GM18517 (cell line): Measurements from ENCODE around the gene INTS7.
"Not testable (repeated sequence)": the region's sequence is repeated elsewhere in the genome, so short reads cannot be mapped to it uniquely, and the experiment has no call there.

Experiments
- ATAC-seq: cut with Tn5 transposase; IDR thresholded peaks from one replicate; pipeline ENCODE4 v1.9.1; 2021; ENCODE audit warnings: mild to moderate bottlenecking, moderate library complexity; ENCODE audit not compliant: unreplicated experiment

INTS7 gene

DNA sequence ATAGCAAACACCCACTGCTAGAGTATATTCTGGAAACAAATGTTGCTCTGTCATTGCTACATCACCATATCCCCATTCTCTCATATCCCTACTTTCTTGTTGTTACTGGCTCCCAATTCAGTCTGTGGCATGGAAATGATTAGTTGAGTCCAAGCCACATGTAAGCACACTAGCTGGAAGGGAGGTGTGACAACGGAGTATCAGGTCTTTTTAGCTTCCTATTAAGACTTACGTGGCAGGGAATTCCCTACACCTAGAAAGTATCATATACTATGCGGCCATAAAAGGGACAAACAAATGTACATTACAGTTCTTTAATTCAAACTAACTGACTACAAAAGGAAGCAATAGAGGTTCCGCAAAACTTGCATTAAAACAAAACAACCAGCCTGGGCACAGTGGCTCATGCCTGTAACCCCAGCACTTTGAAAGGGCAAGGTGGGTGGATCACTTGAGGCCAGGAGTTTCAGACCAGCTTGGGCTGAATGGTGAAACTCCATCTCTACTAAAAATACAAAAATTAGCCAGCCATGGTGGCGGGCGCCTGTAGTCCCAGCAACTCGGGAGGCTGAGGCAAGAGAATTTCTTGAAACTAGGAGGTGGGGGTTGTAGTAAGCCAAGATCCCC, 48.6 kb downstream of the INTS7 start:
- no peak for ATAC-seq

DNA sequence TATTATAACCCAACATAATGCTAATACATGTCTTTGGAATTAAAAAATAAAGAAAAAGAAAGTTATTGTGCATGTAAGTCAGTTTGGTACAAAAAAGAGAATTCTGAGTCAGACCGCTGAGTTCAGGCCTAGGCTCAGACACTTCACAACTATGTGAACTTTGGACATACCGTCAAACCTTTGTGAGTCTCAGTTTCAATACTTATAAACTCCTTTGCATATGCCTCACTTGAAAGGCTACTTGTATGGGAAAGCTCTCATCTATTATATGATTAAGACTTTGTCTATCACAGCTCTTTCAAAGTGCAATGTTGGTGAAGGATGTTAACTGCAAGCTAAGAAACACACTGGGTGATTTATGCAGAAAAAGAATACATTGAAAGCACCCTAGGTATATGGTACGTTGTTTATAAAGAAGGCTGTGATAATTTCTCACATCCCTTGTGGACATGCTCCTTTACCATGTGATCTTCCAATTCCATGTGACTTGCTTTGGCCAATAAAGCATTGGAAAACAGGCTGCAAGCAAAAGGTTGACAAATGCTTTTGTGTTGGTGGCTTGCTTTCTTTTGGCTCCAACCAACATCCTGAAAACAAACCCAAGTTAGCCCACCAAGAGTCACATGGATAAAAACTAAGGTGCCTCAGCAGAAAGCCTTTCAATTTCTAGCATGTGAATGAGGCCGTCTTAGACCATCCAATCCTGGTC, 49.6 kb downstream of the INTS7 start:
- ATAC-seq: peak; percentile 91

DNA sequence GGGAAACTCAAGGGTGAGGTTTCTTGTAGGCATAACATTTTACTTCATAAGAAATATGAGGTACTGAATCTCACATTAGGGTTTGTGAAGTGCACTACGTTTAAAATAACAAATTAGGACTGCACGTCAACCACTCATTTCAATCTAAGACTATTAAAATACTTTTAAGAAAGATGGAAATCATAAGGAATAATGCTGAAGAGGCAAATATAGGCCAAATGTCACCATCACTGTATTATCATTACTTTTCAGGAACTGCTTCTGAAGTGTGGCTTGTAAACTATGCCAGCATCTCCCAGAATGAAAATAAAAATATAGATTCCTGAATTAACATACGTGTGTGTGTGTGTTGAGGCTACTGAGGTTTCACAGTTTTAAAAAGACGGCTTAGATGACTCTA, 56.8 kb downstream of the INTS7 start:
- no peak for ATAC-seq

DNA sequence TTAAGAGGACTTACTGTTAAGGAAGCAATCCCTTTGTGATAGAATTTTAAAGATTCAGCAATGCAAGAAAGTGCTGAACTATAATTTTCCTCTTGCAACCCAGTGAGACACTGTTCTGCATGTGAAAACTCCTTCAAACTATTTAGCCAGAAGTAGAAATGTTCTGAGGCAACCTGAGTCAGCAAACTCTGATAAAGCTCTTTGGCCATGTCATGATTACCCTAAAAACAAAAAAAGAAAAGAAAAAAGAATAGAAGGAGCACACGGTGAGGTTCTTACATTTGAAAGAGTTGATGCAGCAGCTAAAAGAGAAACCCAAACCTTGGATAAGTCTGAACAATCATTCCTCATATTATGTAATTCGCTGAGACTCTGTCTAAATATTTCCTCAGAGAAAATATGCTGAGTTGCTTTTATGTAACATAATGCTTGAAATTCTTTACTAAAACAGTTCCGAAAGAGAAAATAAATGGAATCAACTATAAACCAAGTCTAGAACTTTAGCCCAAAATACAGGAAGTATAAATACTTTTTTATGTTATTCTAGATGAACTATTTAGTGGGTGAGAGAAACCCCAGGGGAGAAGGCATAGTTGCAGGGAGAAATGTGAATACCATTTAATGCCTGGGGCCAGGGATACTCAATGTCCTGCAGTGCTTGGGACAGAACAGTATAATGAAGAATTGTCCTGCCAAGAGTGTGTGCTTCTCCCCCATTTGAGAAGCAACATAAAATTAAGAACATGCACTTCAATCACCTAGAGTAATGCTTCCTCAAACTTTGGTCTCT, 60.0 kb downstream of the INTS7 start:
- ATAC-seq: no peak

DNA sequence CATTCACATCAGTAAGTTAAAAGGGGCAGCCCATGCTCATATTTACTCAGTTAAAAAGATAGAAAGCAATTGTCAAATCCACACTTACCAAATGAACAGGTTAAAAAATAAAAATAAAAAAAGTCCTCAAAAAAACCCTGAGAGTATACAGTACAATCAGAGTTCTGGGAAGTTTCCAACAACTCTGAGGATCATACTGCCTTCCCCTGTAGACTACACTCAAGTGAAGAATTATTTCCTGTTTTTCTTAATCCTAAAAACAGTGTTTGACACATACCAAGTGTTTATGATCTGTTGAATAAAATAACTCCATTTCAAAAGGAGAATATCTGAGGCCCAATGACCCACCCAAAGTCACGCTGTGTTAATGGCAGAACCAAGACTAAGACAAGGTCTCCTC, 61.8 kb downstream of the INTS7 start:
- ATAC-seq: no peak

DNA sequence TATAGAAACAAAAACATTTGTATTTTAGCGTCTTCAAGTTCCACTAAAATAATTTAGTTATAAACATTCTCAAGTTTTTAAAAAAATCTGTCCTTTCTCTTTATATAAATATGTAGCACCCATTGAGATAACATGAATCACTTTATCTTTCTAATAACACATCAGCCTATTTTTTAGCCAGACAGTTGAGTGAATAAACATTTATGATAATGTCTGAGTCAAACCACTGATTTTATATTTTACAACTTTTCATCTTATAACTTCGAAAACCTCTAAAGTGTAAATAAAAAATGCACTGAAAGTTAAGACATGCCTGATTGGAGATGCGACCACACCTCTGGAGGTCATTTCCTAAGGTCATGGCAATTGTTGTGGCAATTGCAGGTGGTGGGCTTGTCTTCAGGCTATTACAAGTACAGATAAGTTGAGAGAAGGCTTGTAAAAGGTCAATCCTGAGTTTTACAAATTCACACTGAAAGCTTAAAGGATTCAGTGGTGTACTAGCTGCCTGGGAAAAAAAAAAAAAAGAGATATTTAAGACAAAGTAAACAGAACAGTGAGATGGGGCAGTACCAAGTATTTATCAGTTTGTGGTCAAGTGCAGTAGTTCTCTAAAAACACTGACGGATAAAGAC, 67.0 kb downstream of the INTS7 start:
- ATAC-seq: no peak

DNA sequence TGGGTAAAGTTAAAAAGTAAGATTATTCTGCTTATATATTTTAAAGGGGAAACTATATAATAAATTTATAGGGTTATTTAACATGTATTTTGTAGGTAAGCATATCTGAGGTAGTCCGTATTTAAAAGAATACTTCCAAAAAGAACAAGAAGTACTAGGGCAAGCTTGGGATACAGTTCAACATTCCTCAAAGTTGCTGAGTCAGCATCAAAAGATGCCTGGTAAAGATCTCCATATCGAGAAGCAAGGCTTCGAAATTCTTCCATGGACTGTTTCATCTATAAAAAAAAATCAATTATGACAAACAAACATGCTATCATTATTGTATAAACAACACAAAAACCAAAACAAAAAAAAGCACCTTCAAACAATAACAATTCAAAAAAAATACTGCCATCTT, 67.7 kb downstream of the INTS7 start:
- no peak for ATAC-seq

DNA sequence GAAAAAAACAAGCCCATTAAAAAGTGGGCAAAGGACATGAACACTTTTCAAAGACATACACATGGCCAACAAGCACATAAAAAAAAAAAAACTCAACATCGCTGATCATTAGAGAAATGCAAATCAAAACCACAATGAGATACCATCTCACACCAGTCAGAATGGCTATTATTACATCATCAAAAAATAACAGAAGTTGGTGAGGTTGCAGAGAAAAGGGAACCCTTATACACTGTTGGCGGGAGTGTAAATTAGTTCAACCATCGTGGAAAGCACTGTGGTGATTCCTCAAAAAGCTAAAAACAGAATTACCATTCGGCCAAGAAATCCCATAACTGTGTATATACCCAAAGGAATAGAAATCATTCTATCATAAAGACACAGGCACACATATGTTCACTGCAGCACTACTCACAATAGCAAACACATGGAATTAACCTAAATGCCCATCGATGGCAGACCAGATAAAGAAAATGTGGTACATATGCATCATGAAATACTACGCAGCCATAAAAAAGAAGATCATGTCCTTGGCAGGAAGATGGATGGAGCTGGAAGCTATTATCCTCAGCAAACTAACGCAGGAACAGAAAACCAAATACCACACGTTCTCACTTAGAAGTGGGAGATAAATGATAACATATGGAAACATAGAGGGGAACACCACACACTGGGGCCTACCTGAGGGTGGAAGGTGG, 70.1 kb downstream of the INTS7 start:
- ATAC-seq: no peak

DNA sequence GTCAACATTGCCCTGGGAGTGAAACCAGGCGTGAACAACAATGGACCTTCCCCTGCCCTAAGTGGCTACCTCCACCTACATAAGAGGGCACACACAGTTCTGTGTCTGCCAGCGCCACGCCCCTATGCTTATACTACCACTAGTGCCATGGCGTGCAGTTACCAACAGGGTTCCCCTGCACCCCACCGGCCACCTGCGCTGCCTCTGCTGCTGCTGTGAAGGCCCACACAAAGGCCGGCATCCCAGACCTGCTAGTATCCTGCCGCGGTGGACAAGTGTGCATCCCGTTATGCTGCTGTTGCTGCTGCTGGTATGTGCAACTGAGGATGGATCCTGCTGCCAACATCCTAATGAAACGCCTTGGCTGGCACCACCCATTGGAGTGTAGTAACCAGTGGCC, 75.7 kb downstream of the INTS7 start:
- no peak for ATAC-seq

DNA sequence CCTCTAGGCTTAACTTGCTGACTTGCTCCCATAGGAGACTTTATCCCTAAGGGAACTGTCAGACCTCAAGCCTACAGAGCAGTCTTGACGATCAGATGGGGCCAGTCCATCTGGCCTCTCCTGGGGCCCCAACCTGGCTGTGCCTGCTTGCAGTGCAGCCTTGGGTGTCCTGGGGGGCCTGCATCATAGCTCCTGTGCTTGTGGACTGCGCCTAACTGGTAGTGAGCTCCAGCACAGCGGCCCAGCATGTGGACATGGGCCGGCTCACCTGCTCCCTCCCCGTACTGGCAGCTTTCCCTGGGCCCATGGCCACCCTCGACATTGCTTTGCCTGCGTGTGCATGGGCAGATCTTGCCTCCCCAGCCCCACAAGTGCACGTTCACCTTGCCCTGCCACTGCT, 76.1 kb downstream of the INTS7 start:
- ATAC-seq: no peak

DNA sequence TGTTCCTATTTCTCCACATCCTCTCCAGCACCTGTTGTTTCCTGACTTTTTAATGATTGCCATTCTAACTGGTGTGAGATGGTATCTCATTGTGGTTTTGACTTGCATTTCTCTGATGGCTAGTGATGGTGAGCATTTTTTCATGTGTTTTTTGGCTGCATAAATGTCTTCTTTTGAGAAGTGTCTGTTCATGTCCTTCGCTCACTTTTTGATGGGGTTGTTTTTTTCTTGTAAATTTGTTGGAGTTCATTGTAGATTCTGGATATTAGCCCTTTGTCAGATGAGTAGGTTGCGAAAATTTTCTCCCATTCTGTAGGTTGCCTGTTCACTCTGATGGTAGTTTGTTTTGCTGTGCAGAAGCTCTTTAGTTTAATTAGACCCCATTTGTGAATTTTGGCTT, 81.3 kb downstream of the INTS7 start:
- not testable (repeated sequence) for ATAC-seq

DNA sequence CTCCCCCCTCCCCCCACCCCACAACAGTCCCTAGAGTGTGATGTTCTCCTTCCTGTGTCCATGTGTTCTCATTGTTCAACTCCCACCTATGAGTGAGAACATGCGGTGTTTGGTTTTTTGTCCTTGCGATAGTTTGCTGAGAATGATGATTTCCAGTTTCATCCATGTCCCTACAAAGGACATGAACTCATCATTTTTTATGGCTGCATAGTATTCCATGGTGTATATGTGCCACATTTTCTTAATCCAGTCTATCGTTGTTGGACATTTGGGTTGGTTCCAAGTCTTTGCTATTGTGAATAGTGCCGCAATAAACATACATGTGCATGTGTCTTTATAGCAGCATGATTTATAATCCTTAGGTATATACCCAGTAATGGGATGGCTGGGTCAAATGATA, 81.8 kb downstream of the INTS7 start:
- not testable (repeated sequence) for ATAC-seq

DNA sequence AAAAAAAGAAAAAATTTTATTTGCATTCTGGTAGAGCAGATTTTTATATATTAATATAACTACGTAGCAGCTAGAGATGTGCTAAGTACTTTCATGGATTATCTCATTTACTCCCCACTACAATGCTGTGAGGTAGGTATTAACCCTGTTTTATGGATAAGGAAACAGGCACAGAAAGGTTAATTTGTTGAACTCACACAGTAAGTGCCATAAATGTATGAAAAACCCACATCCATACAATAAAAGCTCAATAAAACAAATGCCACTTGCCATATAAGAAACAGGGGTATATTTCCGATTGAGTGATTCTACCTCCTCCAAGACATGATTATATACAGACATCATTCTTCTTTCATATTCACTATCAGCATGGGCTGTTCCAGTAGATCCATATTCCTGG, 83.1 kb downstream of the INTS7 start:
- no peak for ATAC-seq

DNA sequence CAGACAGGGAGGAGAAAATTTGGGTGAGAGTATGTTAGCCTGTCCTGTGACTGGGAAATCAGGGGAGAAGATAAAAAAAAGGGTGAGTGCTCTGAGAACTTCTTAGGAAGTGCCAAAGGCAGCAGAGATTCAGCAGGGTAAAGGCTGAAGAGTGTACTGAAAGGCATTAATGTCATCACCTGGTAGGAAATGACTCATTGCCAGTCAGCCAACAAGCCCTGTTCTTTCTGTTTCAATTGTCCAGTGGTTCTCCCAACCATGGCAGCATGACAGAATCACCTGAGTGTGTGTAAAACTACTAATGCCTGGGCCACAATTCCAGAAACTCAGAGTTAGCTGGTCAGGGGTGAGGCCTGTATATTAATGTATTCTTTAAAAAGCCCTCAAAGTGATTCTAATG, 83.5 kb downstream of the INTS7 start:
- peak; percentile 98 for ATAC-seq

DNA sequence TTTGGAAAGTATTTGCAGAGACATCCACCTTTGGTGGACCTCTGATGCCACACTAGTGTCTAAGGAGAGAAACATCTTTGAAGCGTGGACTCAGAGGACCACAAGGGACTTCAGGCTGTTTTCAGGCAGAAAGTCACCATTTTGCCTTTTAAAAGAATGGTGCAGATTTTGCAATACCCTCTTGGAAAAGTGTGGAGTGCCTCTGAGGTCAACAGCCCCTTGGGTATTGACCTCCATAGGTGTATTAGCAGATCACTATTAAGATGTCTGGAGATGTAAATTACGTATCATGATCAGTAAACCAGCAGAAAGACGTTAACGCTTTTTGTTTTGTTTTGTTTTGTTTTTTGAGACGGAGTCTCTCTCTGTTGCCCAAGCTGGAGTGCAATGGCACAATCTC, 87.0 kb downstream of the INTS7 start:
- ATAC-seq: no peak

DNA sequence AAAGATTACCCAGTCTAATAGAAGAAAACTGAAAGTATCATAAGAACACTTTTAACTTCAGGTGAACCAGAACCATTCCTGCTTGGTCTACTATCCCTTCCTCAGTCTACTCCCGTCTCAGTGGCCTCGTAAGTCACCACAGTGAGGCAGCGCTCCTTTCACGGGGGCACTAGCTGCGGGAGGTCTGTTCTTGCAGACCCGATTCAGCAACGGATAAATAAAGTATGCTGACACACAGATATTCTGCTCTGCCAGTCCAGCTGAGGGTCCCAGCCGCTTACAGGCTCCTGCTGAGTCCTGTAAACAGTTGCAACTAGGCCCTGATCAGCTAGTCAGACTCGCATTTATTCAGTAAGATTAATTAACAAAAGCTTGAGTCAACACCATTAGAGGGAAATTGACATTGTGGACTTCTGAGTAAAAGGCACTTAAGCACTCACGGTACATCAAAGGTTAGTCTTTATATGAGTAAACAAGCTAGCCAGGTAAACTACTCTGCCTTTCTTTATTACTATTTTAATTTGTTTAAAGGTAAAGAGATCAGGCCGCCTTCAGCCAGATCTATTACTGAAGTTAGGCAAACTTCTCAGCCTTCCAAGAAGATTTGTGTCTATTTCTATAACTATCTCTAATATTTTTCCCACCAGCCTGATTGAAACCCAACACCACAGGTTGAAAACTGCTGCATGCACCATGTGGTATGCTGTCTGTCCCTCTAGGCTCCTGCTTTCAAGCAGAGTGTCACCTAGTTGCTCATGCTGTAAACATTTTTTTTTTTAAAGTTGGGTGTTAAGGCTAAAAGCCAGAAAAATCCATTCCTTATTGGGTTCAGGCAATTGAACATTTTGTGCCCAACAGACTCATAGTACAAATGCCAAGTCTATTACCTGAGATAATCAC, 87.7 kb downstream of the INTS7 start:
- no peak for ATAC-seq

DNA sequence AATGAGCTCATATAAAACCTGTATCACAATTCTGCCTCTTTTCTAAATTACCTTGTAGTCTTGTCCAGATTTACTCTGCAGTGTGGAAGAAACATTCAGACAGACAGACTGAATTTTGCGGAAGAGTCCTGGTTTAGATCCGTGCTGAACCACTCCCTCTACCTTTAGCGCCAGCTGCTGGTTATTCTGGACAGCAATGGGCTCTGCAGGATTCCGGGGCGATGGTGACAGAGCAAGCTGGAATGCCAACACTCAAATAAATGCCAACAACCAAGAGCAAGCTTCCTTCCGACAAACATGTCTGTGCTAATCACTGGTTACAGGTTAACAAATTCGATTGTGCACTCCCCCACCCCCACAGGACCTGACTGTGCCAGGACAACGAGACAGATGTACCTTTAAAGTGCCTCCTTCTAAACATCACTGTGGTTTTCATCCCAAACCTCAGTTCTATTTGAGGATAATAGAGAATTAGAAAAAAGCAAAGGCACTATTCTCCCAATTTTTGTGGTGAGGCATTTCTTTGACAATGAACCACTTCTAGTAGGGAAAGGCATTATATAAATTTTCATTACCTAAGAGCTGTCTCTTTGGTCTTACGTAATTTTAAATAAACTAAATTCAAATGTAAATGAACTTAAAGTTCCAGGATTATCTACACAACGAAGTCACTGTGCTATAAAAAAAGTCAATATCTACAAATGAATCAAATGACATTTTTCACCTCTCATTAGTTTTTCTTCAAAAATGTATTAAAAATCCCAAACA, 90.4 kb downstream of the INTS7 start:
- ATAC-seq: no peak

DNA sequence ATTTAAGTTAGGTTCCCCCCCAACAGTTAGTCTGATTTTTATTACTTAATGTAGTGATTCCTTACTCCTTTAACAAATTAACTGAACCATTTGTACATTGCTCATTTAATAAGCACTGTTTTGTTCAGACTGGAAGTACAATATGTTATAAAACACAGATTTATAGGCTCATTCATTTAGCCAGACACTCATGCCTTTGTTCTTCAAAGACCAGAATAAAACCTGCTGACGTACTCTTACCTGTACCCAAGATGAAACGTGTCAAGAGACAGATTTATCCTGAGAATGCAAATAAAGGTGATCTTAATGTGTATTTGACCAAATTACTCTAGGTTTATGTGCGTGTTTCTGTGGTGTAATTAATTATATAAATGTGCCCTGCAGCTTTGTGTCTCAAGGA, 92.8 kb downstream of the INTS7 start:
- ATAC-seq: no peak

DNA sequence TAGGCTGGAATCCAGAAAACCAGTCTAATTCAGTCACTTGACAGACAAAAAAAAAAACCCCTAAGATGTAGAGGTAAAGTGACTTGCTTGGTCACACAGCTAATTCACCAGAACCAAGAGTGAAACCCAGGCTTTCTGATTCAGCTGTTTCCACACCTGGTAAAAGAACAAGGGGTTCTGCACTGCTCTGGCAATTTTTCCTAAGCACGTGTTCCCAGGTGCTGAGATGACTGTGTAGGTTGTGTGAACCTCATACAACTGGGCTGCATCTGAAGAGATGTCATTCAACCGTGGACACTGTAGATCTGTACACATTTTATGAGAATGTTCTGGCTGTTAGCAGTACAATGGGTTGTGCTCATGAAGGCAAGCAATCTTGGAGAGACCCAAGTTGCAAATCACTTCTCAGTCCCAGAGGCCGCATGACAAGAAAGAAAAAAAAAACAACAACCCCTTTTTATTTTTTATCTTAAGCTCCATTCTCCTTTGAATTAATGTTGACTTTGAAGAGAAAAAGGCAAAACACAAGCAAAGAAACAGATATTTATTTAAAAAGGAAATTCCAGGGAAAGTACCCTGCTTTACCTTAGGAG, 95.4 kb downstream of the INTS7 start:
- ATAC-seq: peak; percentile 74
